Keratinocyte (primary cell): ENCODE results near the gene SMAD5. TPM values are rescaled to one million over a fixed set of nuclear protein-coding genes. Genes with fewer than 3 reads are reported as not detected.

Source experiments
- DNase-seq: peaks from one replicate; pipeline ENCODE4 v3.0.0-alpha.2; 2011; ENCODE audit warnings: low read depth, missing footprints, low spot score
- FAIRE-seq: peaks from 2 replicates; lab custom pipeline; 2011; peaks lifted over from hg19 to GRCh38; lab: Jason Lieb, UNC
- H2AFZ ChIP-seq: 2 replicates; pipeline ENCODE4 v1.6.0; 2012; ENCODE audit warnings: low read length, control low read depth, inconsistent platforms; ENCODE audit not compliant: control insufficient read depth
- H3K27ac ChIP-seq: 2 replicates; pipeline ENCODE4 v1.5.1; 2011; ENCODE audit warnings: low read length; ENCODE audit not compliant: control insufficient read depth, insufficient read depth
- H3K27me3 ChIP-seq: 3 replicates; pipeline ENCODE4 v1.6.0; 2011; ENCODE audit warnings: low read length; ENCODE audit not compliant: control insufficient read depth, insufficient read depth; ENCODE audit errors: extremely low read depth
- H3K36me3 ChIP-seq, 2 experiments: 2 replicates in 1 of 2; 3 replicates in 1 of 2; pipeline ENCODE4 v1.5.1; 2011; ENCODE audit warnings: low read length in 2 of 2, mild to moderate bottlenecking in 1 of 2; ENCODE audit not compliant: control insufficient read depth in 2 of 2, insufficient read depth in 2 of 2; ENCODE audit errors: extremely low read depth in 1 of 2
- H3K4me1 ChIP-seq: 3 replicates; pipeline ENCODE4 v1.5.1; 2011; ENCODE audit warnings: low read length; ENCODE audit not compliant: control insufficient read depth, insufficient read depth; ENCODE audit errors: extremely low read depth
- H3K4me2 ChIP-seq: 3 replicates; pipeline ENCODE4 v1.6.0; 2011; ENCODE audit warnings: low read depth, low read length; ENCODE audit not compliant: control insufficient read depth, insufficient read depth; ENCODE audit errors: extremely low read depth
- H3K4me3 ChIP-seq, 3 experiments: fragments of 200-600 bp in 1 of 3; sonication (generic) in 1 of 3; 2 replicates in 2 of 3; 3 replicates in 1 of 3; pipeline ENCODE4 v1.5.1; 2011 to 2016; ENCODE audit warnings: low read length in 3 of 3, mild to moderate bottlenecking in 3 of 3, control low read depth in 2 of 3, inconsistent platforms in 1 of 3, low read depth in 1 of 3, mixed read lengths in 1 of 3, mixed run types in 1 of 3, moderate library complexity in 1 of 3; ENCODE audit not compliant: control insufficient read depth in 2 of 3, insufficient read depth in 2 of 3; ENCODE audit errors: extremely low read depth in 1 of 3
- H3K79me2 ChIP-seq: 2 replicates; pipeline ENCODE4 v1.6.0; 2012; ENCODE audit warnings: low read length; ENCODE audit not compliant: control insufficient read depth, insufficient read depth
- H3K9ac ChIP-seq: 3 replicates; pipeline ENCODE4 v1.6.0; 2011; ENCODE audit warnings: low read length; ENCODE audit not compliant: control insufficient read depth, insufficient read depth; ENCODE audit errors: extremely low read depth
- H3K9me1 ChIP-seq: 3 replicates; pipeline ENCODE4 v1.6.0; 2011; ENCODE audit warnings: low read length; ENCODE audit not compliant: control insufficient read depth, insufficient read depth; ENCODE audit errors: extremely low read depth
- H3K9me3 ChIP-seq: 2 replicates; pipeline ENCODE4 v1.5.1; 2012; ENCODE audit warnings: low read depth, low read length; ENCODE audit not compliant: control insufficient read depth
- H4K20me1 ChIP-seq: 3 replicates; pipeline ENCODE4 v1.6.0; 2011; ENCODE audit warnings: low read length; ENCODE audit not compliant: control insufficient read depth, insufficient read depth; ENCODE audit errors: extremely low read depth
- CTCF ChIP-seq, 3 experiments: IDR thresholded peaks in 1 of 3; conservative IDR thresholded peaks in 1 of 3; optimal IDR thresholded peaks in 1 of 3; 2 replicates in 2 of 3; 3 replicates in 1 of 3; pipeline versions ENCODE3 to v1.5.1; 2011; ENCODE audit warnings: low read length in 3 of 3, mild to moderate bottlenecking in 3 of 3, moderate library complexity in 2 of 3, control low read depth in 1 of 3, inconsistent platforms in 1 of 3; ENCODE audit not compliant: insufficient read depth in 2 of 3; ENCODE audit errors: extremely low read depth in 1 of 3
- EZH2 ChIP-seq: IDR thresholded peaks from one replicate; pipeline ENCODE4 v1.6.1; 2012; ENCODE audit warnings: inconsistent platforms, mild to moderate bottlenecking, low read length, moderate library complexity
- dilution Hi-C: fragments of 300-500 bp; cut with MboI; formaldehyde crosslinking; loops from one replicate; pipeline ENCODE4 v1.7.0; 2020; ENCODE audit warnings: low sequenced_read_pairs; ENCODE audit not compliant: extremely low pct_ligation_motif_present
- polyA plus RNA-seq, 5 experiments: library from polyadenylated mRNA; depleted of rRNA in 3 of 5; stranded (reverse) in 3 of 5; stranded (forward) in 1 of 5; unstranded in 1 of 5; fragments of >200 nt; gene quantifications; 1 replicate in 1 of 5; 2 replicates in 3 of 5; 3 replicates in 1 of 5; pipeline versions ENCODE4 v1.2.1 to v1.2.3, GENCODE V29; 2011 to 2012; ENCODE audit warnings: missing spikeins in 2 of 5, low read depth in 1 of 5, low replicate concordance in 1 of 5

Gene SMAD5
- polyA plus RNA-seq, 1 donor (not counting 4 experiments of a cell fraction or from before 2014, with no cell fraction given) = 72.1 TPM

GRCh38 chr5:136185974-136186665 is 53.5 kb downstream of the SMAD5 start:
- peaks cover under 1% of the 10 kb centered on the region for H3K4me1 ChIP-seq
- no peak overlapping the region for H3K27ac ChIP-seq
- H3K9me3 ChIP-seq = no peaks in the 10 kb centered on the region
- H3K79me2 ChIP-seq = no peaks in the 10 kb centered on the region
- H3K27me3 ChIP-seq = peaks cover 3% of the 10 kb centered on the region
- no peak overlapping the region for H3K4me3 ChIP-seq
- no peak overlapping the region for H2AFZ ChIP-seq
- H4K20me1 ChIP-seq = peaks cover 6% of the 10 kb centered on the region
- H3K4me2 ChIP-seq = no peak overlapping the region
- H3K9me1 ChIP-seq = no peaks in the 10 kb centered on the region
- no peak for DNase-seq
- no peak overlapping the region for H3K9ac ChIP-seq
- H3K36me3 ChIP-seq = peaks cover 0 to 8% of the 10 kb centered on the region in 2 experiments
- TF ChIP-seq CTCF (optimal IDR thresholded peaks at IDR 0.05 in 1 of 3, IDR thresholded peaks at IDR 0.05 in 1 of 3, conservative IDR thresholded peaks at IDR 0.05 in 1 of 3; ENCODE audit: extremely low read depth in 1 of 3, insufficient read depth in 2 of 3, low read length in 3 of 3) (no peak), EZH2 (no peak)
- no peak for FAIRE-seq
- dilution Hi-C loops = no loop called here

GRCh38 chr5:136186796-136187195 is 54.2 kb downstream of the SMAD5 start:
- Histone ChIP-seq H3K79me2 (no peaks in the 10 kb centered on the region), H2AFZ (no peak overlapping the region), H3K9ac (no peak overlapping the region), H3K9me3 (no peaks in the 10 kb centered on the region), H3K27ac (no peak overlapping the region), H4K20me1 (peaks cover 6% of the 10 kb centered on the region), H3K4me2 (no peak overlapping the region), H3K4me3 (no peak overlapping the region), H3K27me3 (peaks cover 10% of the 10 kb centered on the region), H3K4me1 (peaks cover 7% of the 10 kb centered on the region), H3K36me3 (peaks cover 0 to 8% of the 10 kb centered on the region in 2 experiments), H3K9me1 (no peaks in the 10 kb centered on the region)
- DNase-seq = no peak
- dilution Hi-C loops = no loop called here
- TF ChIP-seq EZH2 = no peak
- TF ChIP-seq CTCF (optimal IDR thresholded peaks at IDR 0.05 in 1 of 3, IDR thresholded peaks at IDR 0.05 in 1 of 3, conservative IDR thresholded peaks at IDR 0.05 in 1 of 3; ENCODE audit: extremely low read depth in 1 of 3, insufficient read depth in 2 of 3, low read length in 3 of 3) = no peak
- FAIRE-seq = no peak
